HUES6 (cell line): ENCODE data around the gene TEAD1.

Source experiments
- H3K27ac ChIP-seq: 2 replicates; pipeline ENCODE4 v1.7.0; 2013; ENCODE audit warnings: low read depth, mild to moderate bottlenecking, low read length, inconsistent platforms
- H3K27me3 ChIP-seq: 2 replicates; pipeline ENCODE4 v1.6.1; 2013; ENCODE audit warnings: low read length; ENCODE audit not compliant: control insufficient read depth, insufficient read depth
- H3K36me3 ChIP-seq: 2 replicates; pipeline ENCODE4 v1.6.1; 2013; ENCODE audit warnings: low read length; ENCODE audit not compliant: control insufficient read depth, insufficient read depth
- H3K4me1 ChIP-seq: 2 replicates; pipeline ENCODE4 v1.6.1; 2013; ENCODE audit warnings: low read length; ENCODE audit not compliant: control insufficient read depth, insufficient read depth
- H3K4me3 ChIP-seq: 2 replicates; pipeline ENCODE4 v1.5.1; 2013; ENCODE audit warnings: low read depth, low read length
- H3K9ac ChIP-seq: one replicate; pipeline ENCODE4 v1.6.1; 2013; ENCODE audit warnings: mild to moderate bottlenecking, low read length
- H3K9me3 ChIP-seq: 2 replicates; pipeline ENCODE4 v1.6.1; 2013; ENCODE audit warnings: low read depth, low read length; ENCODE audit not compliant: control insufficient read depth, insufficient read depth

Gene TEAD1

DNA sequence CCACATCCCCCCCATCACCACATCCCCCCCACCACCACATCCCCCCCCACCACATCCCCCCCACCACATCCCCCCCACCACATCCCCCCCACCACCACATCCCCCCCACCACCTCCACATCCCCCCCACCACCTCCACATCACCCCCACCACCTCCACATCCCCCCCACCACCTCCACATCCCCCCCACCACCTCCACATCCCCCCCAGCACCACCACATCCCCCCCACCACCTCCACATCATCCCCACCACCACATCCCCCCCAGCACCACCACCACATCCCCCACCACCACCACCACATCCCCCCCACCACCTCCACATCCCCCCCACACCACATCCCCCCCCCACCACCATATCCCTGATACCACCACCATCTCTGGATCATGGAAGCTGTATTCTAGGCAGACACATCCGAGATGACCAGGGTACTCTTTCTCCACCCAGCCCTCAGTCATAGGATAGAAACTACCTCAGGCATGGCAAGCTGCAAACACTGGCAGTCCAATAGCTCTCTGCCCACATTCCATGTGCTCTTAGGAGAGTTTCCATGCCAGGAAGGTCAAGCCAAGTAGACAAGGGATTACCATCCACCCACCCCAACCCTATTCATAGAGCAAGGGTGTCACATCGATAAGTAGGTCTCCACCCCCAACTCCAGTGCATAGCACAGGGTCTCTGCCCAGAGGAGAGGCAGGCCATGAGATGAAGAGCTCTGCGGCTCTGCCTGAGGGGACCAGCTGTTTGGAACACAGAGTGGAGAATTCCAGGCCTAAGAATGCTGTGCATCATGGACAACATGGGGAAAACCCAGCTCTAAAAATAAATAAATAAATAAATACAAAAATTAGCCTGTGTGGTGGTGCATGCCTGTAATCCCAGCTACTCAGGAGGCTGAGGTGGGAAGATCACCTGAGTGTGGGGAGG lies 33.0 kb upstream of the TEAD1 start:
- Histone ChIP-seq H3K4me3 (no peak overlapping the region), H3K36me3 (no peaks in the 10 kb centered on the region), H3K4me1 (no peaks in the 10 kb centered on the region; the same call in 1 of the 2 replicates), H3K27me3 (no peaks in the 10 kb centered on the region), H3K27ac (no peak overlapping the region), H3K9ac (no peak overlapping the region), H3K9me3 (no peaks in the 10 kb centered on the region)

DNA sequence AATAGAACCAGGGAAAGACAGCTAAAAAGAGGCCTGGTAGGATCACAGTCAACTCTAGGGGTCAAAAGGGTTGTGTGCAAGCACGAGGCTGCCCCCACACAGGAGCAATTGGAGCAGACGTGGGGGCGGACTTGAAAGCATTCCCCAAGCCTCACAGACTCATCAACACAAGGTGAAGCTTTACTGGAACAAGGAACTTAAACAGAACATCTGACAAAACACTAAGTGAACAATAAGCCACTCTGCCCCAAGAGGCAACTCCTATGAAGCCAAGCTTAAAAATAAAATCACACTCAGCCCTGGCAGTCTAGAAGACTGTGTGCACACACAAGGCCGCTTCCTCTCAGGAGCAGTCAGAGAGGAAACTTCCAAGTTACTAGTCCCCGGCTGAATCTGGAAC lies 32.2 kb upstream of the TEAD1 start:
- no peaks in the 10 kb centered on the region for H3K36me3 ChIP-seq

GRCh38 chr11:12642806-12643428 lies 31.3 kb upstream of the TEAD1 start:
- no peak overlapping the region for H3K27ac ChIP-seq
- no peaks in the 10 kb centered on the region for H3K4me1 ChIP-seq
- no peaks in the 10 kb centered on the region for H3K27me3 ChIP-seq
- H3K9ac ChIP-seq = peak overlapping the region; percentile 31
- peaks cover 4% of the 10 kb centered on the region for H3K9me3 ChIP-seq
- H3K4me3 ChIP-seq = no peak overlapping the region
- no peaks in the 10 kb centered on the region for H3K36me3 ChIP-seq

More for the DNA sequence above, 32.2 kb upstream of the TEAD1 start:
- no peak overlapping the region for H3K4me3 ChIP-seq
- no peaks in the 10 kb centered on the region for H3K27me3 ChIP-seq
- no peak overlapping the region for H3K27ac ChIP-seq
- no peak overlapping the region for H3K9ac ChIP-seq
- no peaks in the 10 kb centered on the region; the same call in 1 of the 2 replicates for H3K4me1 ChIP-seq
- H3K9me3 ChIP-seq = peaks cover 4% of the 10 kb centered on the region

GRCh38 chr11:12646478-12646877 lies 27.7 kb upstream of the TEAD1 start:
- Histone ChIP-seq H3K9me3 (peaks cover 4% of the 10 kb centered on the region), H3K27me3 (no peaks in the 10 kb centered on the region), H3K4me3 (no peak overlapping the region), H3K27ac (no peak overlapping the region), H3K4me1 (no peaks in the 10 kb centered on the region), H3K36me3 (no peaks in the 10 kb centered on the region), H3K9ac (no peak overlapping the region)

GRCh38 chr11:12653729-12654128 lies 20.5 kb upstream of the TEAD1 start:
- no peaks in the 10 kb centered on the region for H3K27me3 ChIP-seq
- no peaks in the 10 kb centered on the region for H3K4me1 ChIP-seq
- H3K27ac ChIP-seq = no peak overlapping the region
- H3K4me3 ChIP-seq = no peak overlapping the region
- H3K36me3 ChIP-seq = no peaks in the 10 kb centered on the region
- no peak overlapping the region for H3K9ac ChIP-seq
- H3K9me3 ChIP-seq = peaks cover 6% of the 10 kb centered on the region; the same call in 1 of the 2 replicates

DNA sequence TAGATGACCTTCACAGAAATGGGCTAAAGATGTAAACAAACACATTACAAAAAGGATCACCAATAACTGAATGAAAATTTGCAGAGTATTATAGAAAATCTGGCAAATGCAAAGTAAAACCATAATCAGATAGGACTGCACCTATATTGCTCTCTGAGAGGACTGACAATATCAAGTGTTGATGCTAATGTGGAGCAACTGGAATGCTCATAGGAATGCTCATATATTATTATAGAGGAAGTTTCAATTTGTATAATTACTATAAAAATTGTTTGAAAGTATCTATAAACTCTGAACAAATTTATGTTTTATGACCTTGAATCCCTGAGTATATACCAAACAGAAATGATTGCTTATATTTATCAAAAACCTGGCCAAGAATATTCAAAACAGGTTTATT lies 18.4 kb upstream of the TEAD1 start:
- Histone ChIP-seq H3K27ac (no peak overlapping the region), H3K36me3 (no peaks in the 10 kb centered on the region), H3K9ac (no peak overlapping the region), H3K9me3 (peaks cover 6% of the 10 kb centered on the region; the same call in 1 of the 2 replicates), H3K4me3 (no peak overlapping the region), H3K4me1 (no peaks in the 10 kb centered on the region), H3K27me3 (no peaks in the 10 kb centered on the region)

GRCh38 chr11:12657336-12657735 lies 16.9 kb upstream of the TEAD1 start:
- no peaks in the 10 kb centered on the region for H3K4me1 ChIP-seq
- H3K27me3 ChIP-seq = no peaks in the 10 kb centered on the region
- H3K9me3 ChIP-seq = peaks cover 6% of the 10 kb centered on the region; the same call in 1 of the 2 replicates
- no peak overlapping the region for H3K9ac ChIP-seq
- no peaks in the 10 kb centered on the region for H3K36me3 ChIP-seq
- H3K27ac ChIP-seq = no peak overlapping the region
- H3K4me3 ChIP-seq = no peak overlapping the region

GRCh38 chr11:12657981-12658380 lies 16.2 kb upstream of the TEAD1 start:
- H3K27me3 ChIP-seq = no peaks in the 10 kb centered on the region
- H3K4me3 ChIP-seq = no peak overlapping the region
- no peak overlapping the region for H3K9ac ChIP-seq
- no peak overlapping the region for H3K27ac ChIP-seq
- peaks cover 6% of the 10 kb centered on the region; the same call in 1 of the 2 replicates for H3K9me3 ChIP-seq
- no peaks in the 10 kb centered on the region for H3K4me1 ChIP-seq
- H3K36me3 ChIP-seq = no peaks in the 10 kb centered on the region

DNA sequence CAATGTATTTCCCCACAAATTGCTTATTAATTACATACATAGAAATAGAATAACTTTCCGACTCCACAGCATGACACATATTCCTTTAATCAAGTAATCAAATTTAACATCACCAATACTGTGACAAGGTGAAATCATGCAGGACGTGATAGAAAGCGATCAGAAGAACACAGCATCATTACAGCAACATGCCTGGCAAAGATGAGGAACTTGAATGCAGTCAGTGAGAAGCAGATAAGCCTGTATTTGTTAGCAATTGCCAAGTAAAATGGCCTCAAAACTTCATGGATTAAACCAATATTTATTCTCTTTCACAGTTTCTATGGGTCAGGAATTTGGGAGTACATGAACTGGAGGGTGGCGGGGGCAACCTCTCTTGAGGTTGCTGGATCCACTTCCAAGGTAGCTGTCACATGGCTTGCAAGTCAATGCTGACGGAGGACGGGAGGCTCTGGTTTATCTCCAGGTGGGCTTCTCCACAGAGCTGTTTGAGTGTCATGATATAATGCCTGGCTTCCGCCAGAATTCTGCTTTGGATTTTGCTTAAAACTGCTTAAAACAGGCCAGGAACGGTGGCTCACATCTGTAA lies 12.0 kb upstream of the TEAD1 start:
- peaks cover 3% of the 10 kb centered on the region; the same call in 1 of the 2 replicates for H3K9me3 ChIP-seq

GRCh38 chr11:12664385-12664784 lies 9.8 kb upstream of the TEAD1 start:
- Histone ChIP-seq H3K4me1 (no peaks in the 10 kb centered on the region), H3K27me3 (peaks cover 4% of the 10 kb centered on the region; the same call in 1 of the 2 replicates), H3K36me3 (no peaks in the 10 kb centered on the region), H3K4me3 (no peak overlapping the region), H3K9ac (no peak overlapping the region), H3K27ac (no peak overlapping the region), H3K9me3 (0 out of 2 replicates have a peak, but pooled peaks cover 3% of the 10 kb centered on the region)

More for the DNA sequence above, 12.0 kb upstream of the TEAD1 start:
- H3K27me3 ChIP-seq = peaks cover 4% of the 10 kb centered on the region; the same call in 1 of the 2 replicates
- no peak overlapping the region for H3K4me3 ChIP-seq
- H3K4me1 ChIP-seq = no peaks in the 10 kb centered on the region
- H3K36me3 ChIP-seq = no peaks in the 10 kb centered on the region
- no peak overlapping the region for H3K27ac ChIP-seq
- no peak overlapping the region for H3K9ac ChIP-seq
